DND-41 (cell line): ENCODE data around the gene RSL24D1.

ENCODE experiments used
- ATAC-seq: fragments of 200-7000 bp; cut with Tn5 transposase; 3 replicates; pipeline ENCODE4 v1.9.1; 2021; ENCODE audit warnings: low read depth; ENCODE audit not compliant: insufficient read depth
- DNase-seq: peaks from one replicate; pipeline ENCODE4 v3.0.0-alpha.2; 2020
- H2AFZ ChIP-seq: 2 replicates; pipeline ENCODE4 v1.6.0; 2012; ENCODE audit warnings: low read depth, low read length
- H3K27ac ChIP-seq: 2 replicates; pipeline ENCODE4 v1.5.1; 2012; ENCODE audit warnings: low read length, inconsistent platforms
- H3K27me3 ChIP-seq: fragments of 200-600 bp; sonication (generic); 2 replicates; pipeline ENCODE4 v1.6.0; 2012; ENCODE audit warnings: low read length, mild to moderate bottlenecking, inconsistent platforms; ENCODE audit not compliant: insufficient read depth, poor library complexity
- H3K36me3 ChIP-seq: 2 replicates; pipeline ENCODE4 v1.5.1; 2012; ENCODE audit warnings: low read length, inconsistent platforms; ENCODE audit not compliant: insufficient read depth
- H3K4me1 ChIP-seq: 2 replicates; pipeline ENCODE4 v1.5.1; 2012; ENCODE audit warnings: mild to moderate bottlenecking, low read length; ENCODE audit not compliant: insufficient read depth
- H3K4me2 ChIP-seq: 2 replicates; pipeline ENCODE4 v1.6.0; 2012; ENCODE audit warnings: mild to moderate bottlenecking, moderate library complexity, low read length, inconsistent platforms; ENCODE audit not compliant: insufficient read depth
- H3K4me3 ChIP-seq, 2 experiments: fragments of 200-600 bp in 1 of 2; shearing (Covaris generic) in 1 of 2; 2 replicates each; pipeline ENCODE4 v1.5.1; 2012 to 2016; ENCODE audit warnings: inconsistent platforms in 2 of 2, low read length in 2 of 2, mild to moderate bottlenecking in 2 of 2, low read depth in 1 of 2, moderate library complexity in 1 of 2
- H3K79me2 ChIP-seq: 2 replicates; pipeline ENCODE4 v1.6.0; 2012; ENCODE audit warnings: low read length, inconsistent platforms; ENCODE audit not compliant: insufficient read depth
- H3K9ac ChIP-seq: 2 replicates; pipeline ENCODE4 v1.6.0; 2012; ENCODE audit warnings: low read depth, mild to moderate bottlenecking, inconsistent platforms, low read length, moderate library complexity
- H3K9me3 ChIP-seq: 2 replicates; pipeline ENCODE4 v1.5.1; 2012; ENCODE audit warnings: low read length, moderate library complexity, mild to moderate bottlenecking, inconsistent platforms; ENCODE audit not compliant: insufficient read depth, severe bottlenecking
- H4K20me1 ChIP-seq: 2 replicates; pipeline ENCODE4 v1.6.0; 2012; ENCODE audit warnings: low read length; ENCODE audit not compliant: insufficient read depth
- CTCF ChIP-seq: IDR thresholded peaks from 2 replicates; pipeline ENCODE4 v1.5.1; 2012; ENCODE audit warnings: borderline replicate concordance, low read length, moderate library complexity, mild to moderate bottlenecking; ENCODE audit not compliant: poor library complexity, severe bottlenecking; ENCODE audit errors: extremely low read depth
- EZH2 ChIP-seq: IDR thresholded peaks from 3 replicates; pipeline ENCODE4 v1.6.1; 2012; ENCODE audit warnings: borderline replicate concordance, low read depth, mild to moderate bottlenecking, moderate library complexity, low read length, inconsistent platforms; ENCODE audit not compliant: severe bottlenecking

The RSL24D1 gene

GRCh38 chr15:55197719-55198118 lies 978 bp upstream of the RSL24D1 start:
- ATAC-seq (no peak), DNase-seq (no peak)
- Histone ChIP-seq H3K9me3 (no peaks in the 10 kb centered on the region), H3K27me3 (no peaks in the 10 kb centered on the region), H3K79me2 (peaks cover 47% of the 10 kb centered on the region), H3K4me1 (peaks cover 39% of the 10 kb centered on the region), H3K4me3 (peak overlapping the region; percentile 50 to 79), H3K9ac (peak overlapping the region; percentile 79), H3K4me2 (peak overlapping the region; percentile 88), H4K20me1 (peaks cover 33% of the 10 kb centered on the region), H2AFZ (peak overlapping the region; percentile 86), H3K27ac (peak overlapping the region; percentile 92), H3K36me3 (peaks cover 26% of the 10 kb centered on the region; the same call in 1 of the 2 replicates)
- TF ChIP-seq EZH2: no peak
- no peak for TF ChIP-seq CTCF

DNA sequence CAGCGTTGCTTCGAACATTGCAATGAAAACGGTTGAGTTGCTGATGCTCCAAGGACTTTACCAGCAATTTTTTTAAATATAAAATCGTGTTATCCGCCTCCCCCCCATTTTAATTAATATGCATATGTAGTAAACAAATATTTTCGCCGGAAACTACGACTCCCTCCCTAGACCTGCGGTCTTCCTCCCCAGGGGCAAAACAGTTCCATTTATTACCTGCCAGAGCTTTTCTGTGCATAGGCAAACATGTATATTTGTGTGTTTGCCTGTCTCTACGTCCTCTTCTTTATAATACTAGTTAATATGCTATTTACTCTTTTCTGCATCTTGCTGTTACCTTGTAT lies 593 bp upstream of the RSL24D1 start:
- Histone ChIP-seq H3K4me3 (peak overlapping the region; percentile 50 to 79), H3K79me2 (peaks cover 51% of the 10 kb centered on the region), H3K27ac (peak overlapping the region; percentile 92), H3K36me3 (peaks cover 29% of the 10 kb centered on the region; the same call in 1 of the 2 replicates), H4K20me1 (peaks cover 34% of the 10 kb centered on the region), H2AFZ (peak overlapping the region; percentile 86), H3K9ac (peak overlapping the region; percentile 79), H3K27me3 (no peaks in the 10 kb centered on the region), H3K9me3 (no peaks in the 10 kb centered on the region), H3K4me1 (peaks cover 39% of the 10 kb centered on the region), H3K4me2 (peak overlapping the region; percentile 88)
- TF ChIP-seq EZH2 (no peak), CTCF (no peak)
- ATAC-seq: peak; percentile 18; the same call in 2 of the 3 replicates
- no peak for DNase-seq

- Histone ChIP-seq H3K4me3 (peak overlapping the region; percentile 70 to 79), H2AFZ (peak overlapping the region; percentile 78), H3K4me2 (peak overlapping the region; percentile 84), H3K36me3 (peaks cover 42% of the 10 kb centered on the region), H3K9me3 (no peaks in the 10 kb centered on the region), H3K79me2 (peaks cover 64% of the 10 kb centered on the region), H3K4me1 (peaks cover 39% of the 10 kb centered on the region), H4K20me1 (peaks cover 46% of the 10 kb centered on the region), H3K27ac (peak overlapping the region; percentile 86), H3K9ac (peak overlapping the region; percentile 79), H3K27me3 (no peaks in the 10 kb centered on the region)
- no peak for ATAC-seq
- no peak for TF ChIP-seq CTCF
- TF ChIP-seq EZH2: no peak
- no peak for DNase-seq
Observed at GRCh38 chr15:55195996-55196395, 745 bp downstream of the RSL24D1 start.
